Loucy (cell line): ENCODE data around the gene PAGE4.

Experiments
- CTCF ChIP-seq: fragments of 200-600 bp; sonication (generic); conservative IDR thresholded peaks from 2 replicates; pipeline ENCODE4 v1.5.1; 2014; ENCODE audit warnings: mild to moderate bottlenecking, antibody characterized with exemption, low read length
- EZH2phosphoT487 ChIP-seq: fragments of 200-600 bp; IDR thresholded peaks from 2 replicates; pipeline ENCODE4 v1.6.1; 2018; ENCODE audit warnings: antibody characterized with exemption, mild to moderate bottlenecking, moderate library complexity, borderline replicate concordance

GRCh38 chrX:49842621-49843020, 13.5 kb downstream of the PAGE4 start:
- TF ChIP-seq CTCF, result no peak
- no peak for TF ChIP-seq EZH2phosphoT487
